Lower leg skin (tissue), 3 donors: ENCODE measurements around the gene C11orf16.

ENCODE experiments used
- POLR2A ChIP-seq, 2 donors: fragments of 450-650 bp; IDR thresholded peaks; one replicate each; pipeline ENCODE4 v1.6.1; 2016 to 2017; ENCODE audit warnings: antibody characterized with exemption in 2 of 2, mild to moderate bottlenecking in 1 of 2, moderate library complexity in 1 of 2
- TF ChIP-seq, protein P1 (sequence below), 3 donors: fragments of 450-650 bp; IDR thresholded peaks; one replicate each; pipeline ENCODE4 v1.5.1; 2016; ENCODE audit warnings: antibody characterized with exemption in 3 of 3, mild to moderate bottlenecking in 3 of 3, moderate library complexity in 2 of 3

DNA sequence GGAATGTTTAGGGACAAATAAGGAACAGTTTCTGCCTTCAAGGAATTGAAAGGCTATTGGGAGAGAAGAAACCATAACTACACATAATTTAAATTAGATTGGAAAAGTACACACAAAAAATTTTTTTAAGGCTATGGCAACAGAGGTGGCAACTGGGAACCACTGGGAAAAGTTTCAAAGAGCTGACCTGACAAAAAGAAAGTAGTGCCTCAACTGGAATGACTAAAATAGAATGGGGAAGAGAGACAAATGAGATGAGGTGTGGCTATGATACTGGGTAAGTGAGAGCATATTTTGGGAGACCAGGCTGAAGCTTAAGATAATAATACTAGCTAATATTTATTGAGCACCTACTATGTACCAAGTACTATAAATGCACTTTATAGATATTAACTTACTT lies 24.6 kb downstream of the C11orf16 start:
- TF ChIP-seq, protein P1, sequence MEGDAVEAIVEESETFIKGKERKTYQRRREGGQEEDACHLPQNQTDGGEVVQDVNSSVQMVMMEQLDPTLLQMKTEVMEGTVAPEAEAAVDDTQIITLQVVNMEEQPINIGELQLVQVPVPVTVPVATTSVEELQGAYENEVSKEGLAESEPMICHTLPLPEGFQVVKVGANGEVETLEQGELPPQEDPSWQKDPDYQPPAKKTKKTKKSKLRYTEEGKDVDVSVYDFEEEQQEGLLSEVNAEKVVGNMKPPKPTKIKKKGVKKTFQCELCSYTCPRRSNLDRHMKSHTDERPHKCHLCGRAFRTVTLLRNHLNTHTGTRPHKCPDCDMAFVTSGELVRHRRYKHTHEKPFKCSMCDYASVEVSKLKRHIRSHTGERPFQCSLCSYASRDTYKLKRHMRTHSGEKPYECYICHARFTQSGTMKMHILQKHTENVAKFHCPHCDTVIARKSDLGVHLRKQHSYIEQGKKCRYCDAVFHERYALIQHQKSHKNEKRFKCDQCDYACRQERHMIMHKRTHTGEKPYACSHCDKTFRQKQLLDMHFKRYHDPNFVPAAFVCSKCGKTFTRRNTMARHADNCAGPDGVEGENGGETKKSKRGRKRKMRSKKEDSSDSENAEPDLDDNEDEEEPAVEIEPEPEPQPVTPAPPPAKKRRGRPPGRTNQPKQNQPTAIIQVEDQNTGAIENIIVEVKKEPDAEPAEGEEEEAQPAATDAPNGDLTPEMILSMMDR (IDR thresholded peaks at IDR 0.05), result no peak
- TF ChIP-seq POLR2A (IDR thresholded peaks at IDR 0.05), result no peak
